Ishikawa (cell line): ENCODE results near the gene ETV2.

Experiments
- CEBPB ChIP-seq: IDR thresholded peaks from 2 replicates; pipeline ENCODE4 v1.6.1; 2012
- CREB1 ChIP-seq: IDR thresholded peaks from 2 replicates; pipeline ENCODE4 v1.6.1; 2012; ENCODE audit warnings: low read depth
- EGR1 ChIP-seq: IDR thresholded peaks from 2 replicates; pipeline ENCODE4 v1.6.1; 2012
- EP300 ChIP-seq: IDR thresholded peaks from 2 replicates; pipeline ENCODE4 v1.6.1; 2012; ENCODE audit warnings: borderline replicate concordance
- FOXM1 ChIP-seq: IDR thresholded peaks from 2 replicates; pipeline ENCODE4 v1.6.1; 2012; ENCODE audit warnings: low read depth, borderline replicate concordance
- MAX ChIP-seq: IDR thresholded peaks from 2 replicates; pipeline ENCODE4 v1.6.1; 2012
- NFIC ChIP-seq: IDR thresholded peaks from 2 replicates; pipeline ENCODE4 v1.6.1; 2012
- RAD21 ChIP-seq: IDR thresholded peaks from 2 replicates; pipeline ENCODE4 v1.6.1; 2012; ENCODE audit warnings: low read depth
- TAF1 ChIP-seq: IDR thresholded peaks from 2 replicates; pipeline ENCODE4 v1.6.1; 2012; ENCODE audit warnings: low read depth, mild to moderate bottlenecking
- TCF12 ChIP-seq: IDR thresholded peaks from 2 replicates; pipeline ENCODE4 v1.6.1; 2012; ENCODE audit warnings: low read depth
- TEAD4 ChIP-seq: IDR thresholded peaks from 2 replicates; pipeline ENCODE4 v1.6.1; 2012
- USF1 ChIP-seq: IDR thresholded peaks from 2 replicates; pipeline ENCODE4 v1.6.1; 2012
- YY1 ChIP-seq: IDR thresholded peaks from 2 replicates; pipeline ENCODE4 v1.6.1; 2012; ENCODE audit warnings: low read depth
- ZBTB7A ChIP-seq: IDR thresholded peaks from 2 replicates; pipeline ENCODE4 v1.6.1; 2012; ENCODE audit warnings: low read depth
- TF ChIP-seq, protein P1 (sequence below): IDR thresholded peaks from 2 replicates; pipeline ENCODE4 v1.6.1; 2012; ENCODE audit warnings: low read depth, mild to moderate bottlenecking

ETV2 gene

GRCh38 chr19:35608251-35608650, 33.3 kb upstream of the ETV2 start:
- TF ChIP-seq, protein P1, sequence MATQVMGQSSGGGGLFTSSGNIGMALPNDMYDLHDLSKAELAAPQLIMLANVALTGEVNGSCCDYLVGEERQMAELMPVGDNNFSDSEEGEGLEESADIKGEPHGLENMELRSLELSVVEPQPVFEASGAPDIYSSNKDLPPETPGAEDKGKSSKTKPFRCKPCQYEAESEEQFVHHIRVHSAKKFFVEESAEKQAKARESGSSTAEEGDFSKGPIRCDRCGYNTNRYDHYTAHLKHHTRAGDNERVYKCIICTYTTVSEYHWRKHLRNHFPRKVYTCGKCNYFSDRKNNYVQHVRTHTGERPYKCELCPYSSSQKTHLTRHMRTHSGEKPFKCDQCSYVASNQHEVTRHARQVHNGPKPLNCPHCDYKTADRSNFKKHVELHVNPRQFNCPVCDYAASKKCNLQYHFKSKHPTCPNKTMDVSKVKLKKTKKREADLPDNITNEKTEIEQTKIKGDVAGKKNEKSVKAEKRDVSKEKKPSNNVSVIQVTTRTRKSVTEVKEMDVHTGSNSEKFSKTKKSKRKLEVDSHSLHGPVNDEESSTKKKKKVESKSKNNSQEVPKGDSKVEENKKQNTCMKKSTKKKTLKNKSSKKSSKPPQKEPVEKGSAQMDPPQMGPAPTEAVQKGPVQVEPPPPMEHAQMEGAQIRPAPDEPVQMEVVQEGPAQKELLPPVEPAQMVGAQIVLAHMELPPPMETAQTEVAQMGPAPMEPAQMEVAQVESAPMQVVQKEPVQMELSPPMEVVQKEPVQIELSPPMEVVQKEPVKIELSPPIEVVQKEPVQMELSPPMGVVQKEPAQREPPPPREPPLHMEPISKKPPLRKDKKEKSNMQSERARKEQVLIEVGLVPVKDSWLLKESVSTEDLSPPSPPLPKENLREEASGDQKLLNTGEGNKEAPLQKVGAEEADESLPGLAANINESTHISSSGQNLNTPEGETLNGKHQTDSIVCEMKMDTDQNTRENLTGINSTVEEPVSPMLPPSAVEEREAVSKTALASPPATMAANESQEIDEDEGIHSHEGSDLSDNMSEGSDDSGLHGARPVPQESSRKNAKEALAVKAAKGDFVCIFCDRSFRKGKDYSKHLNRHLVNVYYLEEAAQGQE: no peak
- 0 out of 2 replicates have a peak, but pooled peaks have one; percentile 36 for TF ChIP-seq YY1
- no peak for TF ChIP-seq FOXM1
- TF ChIP-seq ZBTB7A: no peak
- no peak for TF ChIP-seq USF1

DNA sequence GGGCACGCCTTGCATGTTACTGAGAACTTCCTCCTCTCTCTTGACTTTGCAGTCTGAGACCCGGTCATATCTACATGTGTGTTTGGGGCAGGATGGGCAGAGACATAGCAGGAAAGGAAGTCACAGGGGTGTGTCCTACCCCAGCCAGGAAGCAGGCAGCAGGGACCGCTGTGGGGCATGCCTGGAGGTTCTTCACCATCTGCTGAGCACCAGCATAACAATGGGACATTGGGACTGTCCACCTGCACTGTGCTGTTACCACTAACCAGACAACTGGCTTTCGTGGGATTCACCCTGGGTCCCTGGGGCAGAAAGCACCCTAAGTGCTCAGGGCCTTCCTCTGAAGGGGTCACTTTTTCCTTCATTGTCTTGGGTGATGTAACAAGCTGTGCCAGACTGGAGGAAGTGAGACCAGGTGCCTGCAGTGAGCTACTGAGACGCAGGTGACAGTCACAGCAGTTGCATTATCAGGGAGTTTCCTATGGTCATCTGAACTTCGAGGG, 31.6 kb upstream of the ETV2 start:
- TF ChIP-seq YY1 (no peak), CREB1 (no peak), NFIC (no peak), ZBTB7A (no peak)
- TF ChIP-seq, protein P1: no peak

DNA sequence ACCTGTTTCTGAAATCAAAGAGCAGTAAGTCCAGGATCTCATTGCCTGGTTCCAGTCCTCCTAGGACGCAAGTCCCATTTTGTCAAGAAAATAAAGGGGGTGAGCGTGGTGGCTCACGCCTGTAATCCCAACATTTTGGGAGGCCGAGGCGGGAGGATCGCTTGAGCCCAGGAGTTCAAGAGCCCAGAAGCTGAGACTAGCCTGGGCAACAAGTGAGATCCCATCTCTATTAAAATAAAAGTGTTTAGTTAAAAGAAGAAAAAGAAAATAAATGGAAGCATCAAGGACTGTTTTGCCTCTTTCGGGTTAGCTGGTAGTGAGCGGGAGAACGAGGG, 29.4 kb upstream of the ETV2 start:
- no peak for TF ChIP-seq FOXM1
- no peak for TF ChIP-seq EP300
- TF ChIP-seq, protein P1: no peak
- TF ChIP-seq USF1: no peak
- TF ChIP-seq RAD21: no peak

GRCh38 chr19:35612559-35613321, 28.8 kb upstream of the ETV2 start, which contains the start of gene HAUS5:
Gene HAUS5, plus strand, starts transcription at chr19:35612735. Its CDS starts 60 bp downstream, at chr19:35612795.
- TF ChIP-seq NFIC (no peak), TCF12 (no peak; the same call in 1 of the 2 replicates), TAF1 (peak; percentile 66; the same call in 1 of the 2 replicates), YY1 (peak; percentile 80), MAX (peak; percentile 79), CREB1 (peak; percentile 100)

DNA sequence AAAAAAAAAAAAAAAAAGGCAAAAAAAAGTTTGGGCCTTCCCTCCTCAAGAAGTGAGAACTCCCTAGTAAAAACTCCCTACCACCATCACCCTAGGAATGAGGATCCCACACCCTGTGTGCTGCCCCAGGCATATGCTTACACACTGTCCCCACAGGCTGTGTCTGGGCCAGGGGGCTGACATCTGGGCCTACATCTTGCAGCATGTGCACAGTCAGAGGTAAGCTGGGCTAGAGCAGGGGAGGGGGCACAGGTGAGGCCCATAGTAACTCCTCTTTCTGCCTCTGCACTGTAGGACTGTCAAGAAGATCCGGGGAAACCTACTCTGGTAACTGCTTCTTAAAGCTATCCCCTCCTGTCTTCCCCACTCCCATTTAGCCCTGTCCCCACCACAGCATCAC, 28.0 kb upstream of the ETV2 start:
- TF ChIP-seq MAX (no peak), NFIC (no peak), TEAD4 (no peak), EGR1 (no peak), TAF1 (no peak), FOXM1 (no peak), CEBPB (no peak), YY1 (no peak), RAD21 (no peak), ZBTB7A (no peak), EP300 (no peak), USF1 (no peak), CREB1 (no peak), TCF12 (no peak)
- TF ChIP-seq, protein P1: no peak
